Pancreas (tissue), 10 donors: ENCODE data around the gene RHBDD1. TPM values are rescaled to one million over a fixed set of nuclear protein-coding genes. Genes with fewer than 3 reads are reported as not detected.

Source experiments
- ATAC-seq, 4 donors: fragments of 200-7000 bp; cut with Tn5 transposase; one replicate each; pipeline versions ENCODE4 v1.8.0 to v1.9.1; 2020; ENCODE audit warnings: mild to moderate bottlenecking in 4 of 4, moderate library complexity in 4 of 4
- DNase-seq, 6 donors: peaks; one replicate each; pipeline ENCODE4 v3.0.0-alpha.2; 2020
- FAIRE-seq: peaks from 2 replicates; lab custom pipeline; 2012; peaks lifted over from hg19 to GRCh38; lab: Jason Lieb, UNC
- H3K27ac ChIP-seq, 4 donors: fragments of 200-600 bp; sonication (generic); 1 replicate in 3 of 4; 2 replicates in 1 of 4; pipeline versions ENCODE4 v1.5.0 to v1.8.0; 2020
- H3K27me3 ChIP-seq, 4 donors: fragments of 200-600 bp; one replicate each; pipeline ENCODE4 v1.8.0; 2021
- H3K36me3 ChIP-seq, 3 donors: fragments of 200-600 bp; sonication (generic) in 1 of 3; one replicate each; pipeline versions ENCODE4 v1.5.0 to v1.8.0; 2020 to 2021
- H3K4me1 ChIP-seq, 3 donors: fragments of 200-600 bp; one replicate each; pipeline ENCODE4 v1.8.0; 2021
- H3K4me3 ChIP-seq, 4 donors: fragments of 200-600 bp; sonication (generic) in 2 of 4; one replicate each; pipeline versions ENCODE4 v1.5.0 to v1.8.0; 2020 to 2021
- H3K9me3 ChIP-seq, 4 donors: fragments of 200-600 bp; one replicate each; pipeline ENCODE4 v1.8.0; 2021
- WGBS, 2 donors: extraction: QIAGEN DNeasy Blood & Tissue Kit; methylation state at CpG; one replicate each; pipeline ENCODE4 v1.1.7; 2013; 5-methylcytosine and 5-hydroxymethylcytosine counted together
- intact Hi-C, 3 donors: fragments of 100-400 bp; cut with DNase I; formaldehyde crosslinking; loops; one replicate each; pipeline versions ENCODE4 v1.11.1 to v1.14.2; 2022
- polyA plus RNA-seq, 2 donors: library from polyadenylated mRNA; stranded (reverse); fragments of 200-250 nt; gene quantifications; one replicate each; pipeline ENCODE4 v1.2.3, GENCODE V29; 2013
- total RNA-seq, 6 donors: library from RNA; stranded (reverse); fragmentation: NEBNext Ultra II Directional in 4 of 6; extraction: Animal tissue kit (Norgen Biotek cat#: 25700) in 4 of 6; gene quantifications; one replicate each; pipeline versions ENCODE4 v1.2.1 to v1.2.4, GENCODE V29; 2021 to 2023
- TF ChIP-seq, protein P1 (sequence below), 4 donors: fragments of 200-600 bp; sonication (generic) in 3 of 4; IDR thresholded peaks; one replicate each; pipeline versions ENCODE4 v1.5.0 to v1.8.0; 2021; ENCODE audit warnings: antibody characterized with exemption in 4 of 4
- donor health status: healthy with polysubstance abuse.
- donor health status: DM: no; HTN: no; CAD: no; lungs with moderate emphysema.
- donor health status: DM: no; HTN: no; CAD: no.
- donor health status: control.
- donor health status: control.
- donor health status: Bipolar disorder and iron deficiency.
- donor health status: DM: yes; HTN: yes; CAD: no.
- donor health status: DM: no; HTN: no; CAD: no.
- donor health status: DM: no; HTN: no; CAD: no.
- donor health status: DM: yes; HTN: yes; CAD: no.

Gene RHBDD1
- total and polyA plus RNA-seq, 8 donors, result 3.5 to 28.9 (median 20.1) TPM

GRCh38 chr2:226943862-226944620 is 108.2 kb downstream of the RHBDD1 start:
- intact Hi-C loops, result no loop called here
- H3K36me3 ChIP-seq, result no peaks in the 10 kb centered on the region
- H3K27ac ChIP-seq, result no peak overlapping the region
- no peaks in the 10 kb centered on the region for H3K9me3 ChIP-seq
- FAIRE-seq, result no peak
- H3K4me1 ChIP-seq, result no peaks in the 10 kb centered on the region
- 87 to 90% methylated on average over 9 of the region's 9 CpGs for WGBS, 2 donors
- no peak for DNase-seq
- no peak overlapping the region for H3K4me3 ChIP-seq
- TF ChIP-seq, protein P1, sequence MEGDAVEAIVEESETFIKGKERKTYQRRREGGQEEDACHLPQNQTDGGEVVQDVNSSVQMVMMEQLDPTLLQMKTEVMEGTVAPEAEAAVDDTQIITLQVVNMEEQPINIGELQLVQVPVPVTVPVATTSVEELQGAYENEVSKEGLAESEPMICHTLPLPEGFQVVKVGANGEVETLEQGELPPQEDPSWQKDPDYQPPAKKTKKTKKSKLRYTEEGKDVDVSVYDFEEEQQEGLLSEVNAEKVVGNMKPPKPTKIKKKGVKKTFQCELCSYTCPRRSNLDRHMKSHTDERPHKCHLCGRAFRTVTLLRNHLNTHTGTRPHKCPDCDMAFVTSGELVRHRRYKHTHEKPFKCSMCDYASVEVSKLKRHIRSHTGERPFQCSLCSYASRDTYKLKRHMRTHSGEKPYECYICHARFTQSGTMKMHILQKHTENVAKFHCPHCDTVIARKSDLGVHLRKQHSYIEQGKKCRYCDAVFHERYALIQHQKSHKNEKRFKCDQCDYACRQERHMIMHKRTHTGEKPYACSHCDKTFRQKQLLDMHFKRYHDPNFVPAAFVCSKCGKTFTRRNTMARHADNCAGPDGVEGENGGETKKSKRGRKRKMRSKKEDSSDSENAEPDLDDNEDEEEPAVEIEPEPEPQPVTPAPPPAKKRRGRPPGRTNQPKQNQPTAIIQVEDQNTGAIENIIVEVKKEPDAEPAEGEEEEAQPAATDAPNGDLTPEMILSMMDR (IDR thresholded peaks at IDR 0.05), result no peak
- ATAC-seq, result no peak
- no peaks in the 10 kb centered on the region for H3K27me3 ChIP-seq

DNA sequence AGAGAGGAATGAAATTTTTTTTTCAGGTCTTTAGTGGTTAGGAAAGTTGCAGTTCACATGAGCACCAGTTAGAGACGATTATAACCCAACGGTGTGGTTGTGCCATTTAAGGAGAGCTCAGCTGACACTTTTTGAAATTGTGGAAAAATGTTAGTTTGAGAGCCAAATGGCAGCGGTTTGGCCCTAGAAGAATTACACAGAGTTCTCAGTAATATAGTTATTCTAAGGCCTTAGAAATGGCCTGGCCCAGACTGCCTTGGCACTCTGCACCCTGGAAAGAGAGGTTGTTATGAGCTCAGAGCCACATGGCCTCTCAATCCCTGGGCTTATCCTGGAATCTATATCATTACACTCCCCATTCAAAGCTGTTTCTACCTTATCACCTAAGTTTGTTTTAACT is 117.4 kb downstream of the RHBDD1 start:
- no peaks in the 10 kb centered on the region for H3K27me3 ChIP-seq
- H3K4me1 ChIP-seq, result no peaks in the 10 kb centered on the region
- ATAC-seq (no peak), FAIRE-seq (no peak), DNase-seq (no peak)
- TF ChIP-seq, protein P1 (IDR thresholded peaks at IDR 0.05), result no peak
- no peak overlapping the region for H3K27ac ChIP-seq
- WGBS, 2 donors, result 93 to 96% methylated on average over 3 of the region's 3 CpGs
- H3K36me3 ChIP-seq, result no peaks in the 10 kb centered on the region
- intact Hi-C loops, result no loop called here
- no peak overlapping the region for H3K4me3 ChIP-seq
- no peaks in the 10 kb centered on the region for H3K9me3 ChIP-seq

DNA sequence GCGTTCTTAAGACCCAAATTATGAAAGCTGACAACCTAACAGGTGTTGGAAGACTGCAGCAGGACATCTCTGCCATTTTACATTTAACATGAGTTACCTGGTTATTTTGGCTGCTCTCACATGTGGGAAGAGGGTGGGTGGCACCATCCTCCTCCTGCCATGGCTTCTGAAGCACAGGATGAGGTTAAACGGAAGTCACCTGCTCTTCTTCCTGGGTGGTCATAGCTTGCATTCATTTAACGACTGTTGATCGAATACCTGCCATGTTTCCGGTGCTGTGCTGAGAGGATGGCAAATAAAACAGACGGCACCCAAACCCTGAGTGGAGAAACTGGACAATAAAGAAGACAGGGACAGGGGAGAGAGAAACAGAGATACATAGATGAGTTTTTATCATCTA is 118.0 kb downstream of the RHBDD1 start:
- no peak for FAIRE-seq
- intact Hi-C loops, result no loop called here
- no peaks in the 10 kb centered on the region for H3K4me1 ChIP-seq
- H3K9me3 ChIP-seq, result no peaks in the 10 kb centered on the region
- no peaks in the 10 kb centered on the region for H3K36me3 ChIP-seq
- no peak for DNase-seq
- TF ChIP-seq, protein P1 (IDR thresholded peaks at IDR 0.05), result no peak
- WGBS, 2 donors, result 92% methylated on average over 6 of the region's 6 CpGs
- no peak for ATAC-seq
- no peak overlapping the region for H3K27ac ChIP-seq
- no peak overlapping the region for H3K4me3 ChIP-seq
- H3K27me3 ChIP-seq, result no peaks in the 10 kb centered on the region

GRCh38 chr2:226956659-226957058 is 120.8 kb downstream of the RHBDD1 start:
- intact Hi-C loops, result no loop called here
- TF ChIP-seq, protein P1 (IDR thresholded peaks at IDR 0.05), result no peak
- Histone ChIP-seq H3K4me1 (no peaks in the 10 kb centered on the region), H3K27me3 (no peaks in the 10 kb centered on the region), H3K9me3 (no peaks in the 10 kb centered on the region), H3K27ac (no peak overlapping the region), H3K4me3 (no peak overlapping the region), H3K36me3 (no peaks in the 10 kb centered on the region)
- ATAC-seq (no peak), FAIRE-seq (no peak), DNase-seq (no peak)
- WGBS, 2 donors, result 17 to 26% methylated on average over 1 of the region's 1 CpG

DNA sequence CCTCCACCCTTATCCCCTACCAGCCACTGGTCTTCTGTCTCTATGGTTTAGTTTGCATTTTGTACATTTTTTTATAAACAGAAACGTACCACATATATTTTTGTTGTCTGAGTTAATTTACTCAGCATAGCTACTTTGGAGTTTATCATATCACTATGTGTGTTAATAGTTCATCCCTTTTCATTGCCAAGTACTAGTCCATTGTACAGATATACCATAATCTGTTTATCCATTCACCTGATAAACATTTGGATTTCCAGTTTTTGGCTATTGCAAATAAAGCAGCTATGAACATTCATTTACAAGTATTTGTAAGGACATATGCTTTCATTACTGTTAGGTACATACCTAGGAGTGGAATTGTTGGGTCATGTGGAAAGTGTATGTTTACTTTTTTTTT is 123.6 kb downstream of the RHBDD1 start:
- WGBS, 2 donors, result 85% methylated on average over 1 of the region's 1 CpG
- H3K9me3 ChIP-seq, result no peaks in the 10 kb centered on the region
- no peaks in the 10 kb centered on the region for H3K36me3 ChIP-seq
- no peaks in the 10 kb centered on the region for H3K27me3 ChIP-seq
- no peak overlapping the region for H3K4me3 ChIP-seq
- TF ChIP-seq, protein P1 (IDR thresholded peaks at IDR 0.05), result no peak
- intact Hi-C loops, result no loop called here
- H3K4me1 ChIP-seq, result no peaks in the 10 kb centered on the region
- no peak overlapping the region for H3K27ac ChIP-seq
- DNase-seq (no peak), FAIRE-seq (no peak), ATAC-seq (no peak)
